SU-DHL-6 (cell line): ENCODE results near the gene GPR143.

Source experiments
- H2AFZ ChIP-seq: fragments of 200-600 bp; sonication (generic); 2 replicates; pipeline ENCODE4 v1.6.1; 2014; ENCODE audit warnings: low read depth, mild to moderate bottlenecking, moderate library complexity, mixed read lengths, antibody characterized with exemption, low read length; ENCODE audit not compliant: severe bottlenecking
- H3F3A ChIP-seq: fragments of 200-600 bp; shearing (Covaris generic); 2 replicates; pipeline ENCODE4 v1.6.0; 2016; ENCODE audit warnings: antibody characterized with exemption, mild to moderate bottlenecking; ENCODE audit not compliant: insufficient read depth
- H3K27ac ChIP-seq: fragments of 200-600 bp; sonication (generic); 2 replicates; pipeline ENCODE4 v1.5.1; 2016; ENCODE audit warnings: low read depth, mild to moderate bottlenecking, low read length, moderate library complexity, mixed read lengths
- H3K27me3 ChIP-seq: fragments of 200-600 bp; sonication (generic), shearing (Covaris generic); 2 replicates; pipeline ENCODE4 v1.6.0; 2014; ENCODE audit warnings: mild to moderate bottlenecking, low read length
- H3K36me3 ChIP-seq: fragments of 200-600 bp; sonication (generic); 2 replicates; pipeline ENCODE4 v1.6.1; 2014; ENCODE audit warnings: mild to moderate bottlenecking, low read length, mixed read lengths
- H3K4me2 ChIP-seq: fragments of 300-600, 200-600 bp; shearing (Covaris generic), sonication (generic); 2 replicates; pipeline ENCODE4 v1.6.0; 2014; ENCODE audit warnings: low read length, low read depth, mild to moderate bottlenecking; ENCODE audit not compliant: poor library complexity, severe bottlenecking
- H3K4me3 ChIP-seq: fragments of 200-600 bp; sonication (generic); 2 replicates; pipeline ENCODE4 v1.5.1; 2014; ENCODE audit warnings: antibody characterized with exemption, low read length, mild to moderate bottlenecking, mixed read lengths; ENCODE audit not compliant: insufficient read depth, poor library complexity, severe bottlenecking
- H3K79me2 ChIP-seq: fragments of 200-600 bp; sonication (generic); 2 replicates; pipeline ENCODE4 v1.6.1; 2014; ENCODE audit warnings: mild to moderate bottlenecking, low read length, moderate library complexity; ENCODE audit not compliant: insufficient read depth
- H3K9ac ChIP-seq: fragments of 200-600 bp; sonication (generic); 2 replicates; pipeline ENCODE4 v1.7.0; 2014; ENCODE audit warnings: mild to moderate bottlenecking, low read length
- H3K9me2 ChIP-seq: fragments of 200-600 bp; sonication (generic); replicated peaks from 2 replicates; pipeline ENCODE4 v1.6.1; 2014; ENCODE audit warnings: low read length; ENCODE audit not compliant: insufficient read depth
- H3K9me3 ChIP-seq: fragments of 200-600 bp; sonication (generic); 2 replicates; pipeline ENCODE4 v1.6.1; 2014; ENCODE audit warnings: low read length, mixed read lengths; ENCODE audit not compliant: insufficient read depth
- H4K20me1 ChIP-seq: fragments of 200-600 bp; sonication (generic); 2 replicates; pipeline ENCODE4 v1.6.1; 2014; ENCODE audit warnings: low read depth, mild to moderate bottlenecking, antibody characterized with exemption, low read length, moderate library complexity, mixed read lengths
- CTCF ChIP-seq: fragments of 200-600 bp; sonication (generic); IDR thresholded peaks from one replicate; pipeline ENCODE4 v1.5.1; 2017; ENCODE audit warnings: antibody characterized with exemption, mild to moderate bottlenecking, low read length, moderate library complexity; ENCODE audit not compliant: insufficient read depth, poor library complexity, severe bottlenecking
- EZH2phosphoT487 ChIP-seq: fragments of 200-600 bp; sonication (generic), shearing (Covaris generic); conservative IDR thresholded peaks from 2 replicates; pipeline ENCODE4 v1.6.1; 2018; ENCODE audit warnings: mild to moderate bottlenecking, antibody characterized with exemption, low read length, moderate library complexity, mixed read lengths

The GPR143 gene

GRCh38 chrX:9794495-9794894, 28.8 kb upstream of the GPR143 start:
- Histone ChIP-seq H3K9ac (no peak overlapping the region), H2AFZ (no peak overlapping the region), H3K36me3 (no peaks in the 10 kb centered on the region), H4K20me1 (no peaks in the 10 kb centered on the region), H3F3A (no peaks in the 10 kb centered on the region), H3K9me3 (no peaks in the 10 kb centered on the region), H3K27ac (no peak overlapping the region), H3K4me3 (no peak overlapping the region), H3K79me2 (no peaks in the 10 kb centered on the region), H3K4me2 (no peak overlapping the region), H3K27me3 (no peaks in the 10 kb centered on the region), H3K9me2 (no peaks in the 10 kb centered on the region)
- TF ChIP-seq EZH2phosphoT487 = no peak
- no peak for TF ChIP-seq CTCF

GRCh38 chrX:9790866-9791265, 25.2 kb upstream of the GPR143 start:
- H3K79me2 ChIP-seq = no peaks in the 10 kb centered on the region
- H2AFZ ChIP-seq = no peak overlapping the region
- no peak overlapping the region for H3K4me3 ChIP-seq
- no peak overlapping the region for H3K27ac ChIP-seq
- no peaks in the 10 kb centered on the region for H3K36me3 ChIP-seq
- no peaks in the 10 kb centered on the region for H4K20me1 ChIP-seq
- H3K9me2 ChIP-seq = no peaks in the 10 kb centered on the region
- no peaks in the 10 kb centered on the region for H3K27me3 ChIP-seq
- no peaks in the 10 kb centered on the region for H3K9me3 ChIP-seq
- no peaks in the 10 kb centered on the region for H3F3A ChIP-seq
- H3K4me2 ChIP-seq = no peak overlapping the region
- TF ChIP-seq EZH2phosphoT487 = no peak
- TF ChIP-seq CTCF = no peak
- no peak overlapping the region for H3K9ac ChIP-seq

GRCh38 chrX:9789555-9789954, 23.9 kb upstream of the GPR143 start:
- H3K27me3 ChIP-seq = no peaks in the 10 kb centered on the region
- no peak overlapping the region for H3K27ac ChIP-seq
- no peaks in the 10 kb centered on the region for H3K9me3 ChIP-seq
- no peaks in the 10 kb centered on the region for H3F3A ChIP-seq
- H3K4me3 ChIP-seq = no peak overlapping the region
- no peak overlapping the region for H3K4me2 ChIP-seq
- no peak overlapping the region for H3K9ac ChIP-seq
- no peak for TF ChIP-seq CTCF
- no peak for TF ChIP-seq EZH2phosphoT487
- no peaks in the 10 kb centered on the region for H3K9me2 ChIP-seq
- H2AFZ ChIP-seq = no peak overlapping the region
- no peaks in the 10 kb centered on the region for H3K79me2 ChIP-seq
- no peaks in the 10 kb centered on the region for H3K36me3 ChIP-seq
- H4K20me1 ChIP-seq = no peaks in the 10 kb centered on the region

GRCh38 chrX:9788911-9789310, 23.3 kb upstream of the GPR143 start:
- Histone ChIP-seq H3K27ac (no peak overlapping the region), H3K36me3 (no peaks in the 10 kb centered on the region), H3K27me3 (no peaks in the 10 kb centered on the region), H3K9me2 (no peaks in the 10 kb centered on the region), H3K9me3 (no peaks in the 10 kb centered on the region), H3F3A (no peaks in the 10 kb centered on the region), H3K4me3 (no peak overlapping the region), H3K79me2 (no peaks in the 10 kb centered on the region), H4K20me1 (no peaks in the 10 kb centered on the region), H3K4me2 (no peak overlapping the region), H2AFZ (no peak overlapping the region), H3K9ac (no peak overlapping the region)
- no peak for TF ChIP-seq CTCF
- no peak for TF ChIP-seq EZH2phosphoT487
